ENCODE measurements around the gene ANKRD13C.
"Not testable (repeated sequence)": the region's sequence is repeated elsewhere in the genome, so short reads cannot be mapped to it uniquely, and the experiment has no call there.

The ANKRD13C gene

DNA sequence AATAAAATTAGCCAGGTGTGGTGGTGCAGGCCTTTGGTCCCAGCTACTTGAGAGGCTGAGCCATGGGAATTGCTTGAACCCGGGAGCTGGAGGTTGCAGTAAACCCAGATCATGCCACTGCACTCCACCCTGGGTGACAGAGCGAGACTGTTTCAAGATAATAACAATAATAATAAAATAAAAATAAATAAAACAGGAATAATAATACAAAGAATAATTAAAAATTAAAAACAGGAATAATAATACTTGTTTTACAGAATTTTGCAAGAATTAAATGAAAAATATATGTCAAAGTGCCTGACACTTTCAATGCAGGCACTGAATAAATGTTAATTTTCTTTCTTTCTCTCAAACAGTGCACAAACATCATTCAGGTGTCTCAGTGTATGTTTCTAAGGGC, 30.0 kb upstream of the ANKRD13C start:
- no peak for DNase-seq (ENCODE audit: extremely low spot score)
- TF ChIP-seq TARDBP (IDR thresholded peaks at IDR 0.05) (no peak), L3MBTL2 (conservative IDR thresholded peaks at IDR 0.05) (no peak), FOXM1 (IDR thresholded peaks at IDR 0.05; ENCODE audit: borderline replicate concordance) (no peak), CTBP1 (IDR thresholded peaks at IDR 0.05; ENCODE audit: borderline replicate concordance) (no peak), FOXK2 (IDR thresholded peaks at IDR 0.05) (no peak), BHLHE40 (IDR thresholded peaks at IDR 0.05; ENCODE audit: borderline replicate concordance) (no peak), SP1 (IDR thresholded peaks at IDR 0.05) (no peak), ARNT (IDR thresholded peaks at IDR 0.05) (no peak), SUZ12 (IDR thresholded peaks at IDR 0.05) (no peak), ZNF384 (IDR thresholded peaks at IDR 0.05) (no peak), ELF4 (IDR thresholded peaks at IDR 0.05) (no peak)
- TF ChIP-seq, protein P1, sequence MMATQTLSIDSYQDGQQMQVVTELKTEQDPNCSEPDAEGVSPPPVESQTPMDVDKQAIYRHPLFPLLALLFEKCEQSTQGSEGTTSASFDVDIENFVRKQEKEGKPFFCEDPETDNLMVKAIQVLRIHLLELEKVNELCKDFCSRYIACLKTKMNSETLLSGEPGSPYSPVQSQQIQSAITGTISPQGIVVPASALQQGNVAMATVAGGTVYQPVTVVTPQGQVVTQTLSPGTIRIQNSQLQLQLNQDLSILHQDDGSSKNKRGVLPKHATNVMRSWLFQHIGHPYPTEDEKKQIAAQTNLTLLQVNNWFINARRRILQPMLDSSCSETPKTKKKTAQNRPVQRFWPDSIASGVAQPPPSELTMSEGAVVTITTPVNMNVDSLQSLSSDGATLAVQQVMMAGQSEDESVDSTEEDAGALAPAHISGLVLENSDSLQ (IDR thresholded peaks at IDR 0.05) = no peak
- ChIA-PET CTCF (no interaction called here), POLR2A (interaction anchor here (1.8 to 3.5 kb wide), 2 partner anchors 26 to 30 kb away, joined by 8 to 19 read pairs; partner anchors contain the start of genes ANKRD13C and CTH)

DNA sequence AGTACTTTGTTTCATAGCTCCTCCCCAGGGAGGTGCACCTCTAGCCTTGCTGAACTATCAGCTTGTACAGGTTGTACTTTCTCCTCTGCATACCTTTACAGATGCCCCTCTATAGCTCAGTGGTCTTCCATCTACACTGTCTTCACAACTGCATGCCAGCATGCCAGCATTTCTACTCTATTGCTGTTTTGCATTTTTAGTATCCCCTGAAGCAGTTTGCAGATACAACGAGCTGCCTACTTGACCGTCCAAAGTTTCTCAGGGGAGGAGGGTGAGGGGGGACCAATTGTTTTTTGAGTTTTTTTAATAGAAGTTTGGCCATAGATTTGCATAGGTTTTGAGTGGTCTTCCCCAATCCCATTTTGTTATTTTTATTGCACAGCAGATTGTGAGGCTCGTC, 29.0 kb upstream of the ANKRD13C start:
- ChIA-PET CTCF (interaction anchor here (0.6 to 1.0 kb wide), 2 partner anchors 15 to 27 kb away, joined by 3 to 5 read pairs; partner anchors contain the start of gene CTH), POLR2A (interaction anchor here (1.8 to 3.5 kb wide), 2 partner anchors 28 to 29 kb away, joined by 8 to 19 read pairs; partner anchors contain the start of genes ANKRD13C and CTH)
- TF ChIP-seq FOXM1 (IDR thresholded peaks at IDR 0.05; ENCODE audit: borderline replicate concordance) = no peak
- no peak for TF ChIP-seq ARNT (IDR thresholded peaks at IDR 0.05)
- no peak for TF ChIP-seq ZNF384 (IDR thresholded peaks at IDR 0.05)
- TF ChIP-seq SUZ12 (IDR thresholded peaks at IDR 0.05) = no peak
- TF ChIP-seq BHLHE40 (IDR thresholded peaks at IDR 0.05; ENCODE audit: borderline replicate concordance) = no peak
- TF ChIP-seq NFRKB (IDR thresholded peaks at IDR 0.05) = no peak
- no peak for TF ChIP-seq HDGF (IDR thresholded peaks at IDR 0.05; ENCODE audit: borderline replicate concordance)
- TF ChIP-seq ELF4 (IDR thresholded peaks at IDR 0.05) = no peak

DNA sequence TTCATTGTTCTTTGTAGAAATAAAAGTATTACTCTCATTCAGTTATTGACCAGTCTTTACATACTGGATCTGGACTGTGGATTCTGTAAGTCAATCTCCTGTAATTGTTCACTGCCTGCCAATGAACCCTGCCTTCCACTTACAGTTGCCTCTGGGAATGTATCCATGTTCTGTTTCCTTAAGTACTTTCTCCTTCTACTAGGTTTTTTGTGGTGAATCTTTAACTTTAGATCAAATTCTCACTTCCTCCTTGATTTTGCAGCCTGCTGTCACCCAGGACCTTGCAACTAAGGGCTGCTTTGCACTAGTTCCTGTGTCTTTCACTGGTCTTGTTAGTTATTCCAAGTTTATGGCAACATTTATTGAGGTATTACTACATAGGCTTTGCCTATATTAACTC, 28.2 kb upstream of the ANKRD13C start:
- ChIA-PET POLR2A (interaction anchor here (1.8 to 3.5 kb wide), 2 partner anchors 28 kb away, joined by 8 to 19 read pairs; partner anchors contain the start of genes ANKRD13C and CTH), CTCF (no interaction called here)

More for the DNA sequence above, 29.0 kb upstream of the ANKRD13C start:
- DNase-seq (ENCODE audit: extremely low spot score) = no peak

DNA sequence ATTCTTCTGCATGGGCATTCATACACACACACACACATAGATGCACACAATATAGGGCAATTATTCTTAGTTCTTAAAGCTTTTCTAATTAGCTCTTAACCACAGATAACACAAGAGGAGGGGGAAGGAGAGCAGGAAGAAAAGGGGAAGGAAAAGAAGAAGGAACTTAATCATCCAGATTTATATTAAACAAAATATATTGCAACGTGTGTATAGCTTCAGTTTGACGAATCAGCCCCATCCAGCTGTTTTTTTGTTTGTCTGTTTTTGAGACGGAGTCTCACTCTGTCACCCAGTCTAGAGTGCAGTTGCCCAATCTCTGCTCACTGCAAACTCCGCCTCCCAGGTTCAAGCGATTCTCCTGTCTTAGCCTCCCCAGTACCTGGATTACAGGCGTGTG, 21.7 kb upstream of the ANKRD13C start:
- TF ChIP-seq BHLHE40 (IDR thresholded peaks at IDR 0.05; ENCODE audit: borderline replicate concordance) (no peak), FOXM1 (IDR thresholded peaks at IDR 0.05; ENCODE audit: borderline replicate concordance) (no peak), CTBP1 (IDR thresholded peaks at IDR 0.05; ENCODE audit: borderline replicate concordance) (no peak), HDGF (IDR thresholded peaks at IDR 0.05; ENCODE audit: borderline replicate concordance) (no peak)
- TF ChIP-seq, protein P1 (IDR thresholded peaks at IDR 0.05) = no peak
- ChIA-PET POLR2A (interaction anchor here (1.5 kb wide), 1 partner anchor 36 kb away, joined by 4 read pairs; the partner anchor contains the start of gene CTH), CTCF (no interaction called here)
- DNase-seq (ENCODE audit: extremely low spot score) = no peak

More for the DNA sequence above, 28.2 kb upstream of the ANKRD13C start:
- no peak for TF ChIP-seq FOXA1 (IDR thresholded peaks at IDR 0.05)
- no peak for TF ChIP-seq L3MBTL2 (conservative IDR thresholded peaks at IDR 0.05)
- TF ChIP-seq, protein P1 (IDR thresholded peaks at IDR 0.05) = no peak
- no peak for TF ChIP-seq SP1 (IDR thresholded peaks at IDR 0.05)
- no peak for TF ChIP-seq BHLHE40 (IDR thresholded peaks at IDR 0.05; ENCODE audit: borderline replicate concordance)
- no peak for TF ChIP-seq TARDBP (IDR thresholded peaks at IDR 0.05)
- TF ChIP-seq NFRKB (IDR thresholded peaks at IDR 0.05) = no peak
- no peak for TF ChIP-seq LEF1 (IDR thresholded peaks at IDR 0.05; ENCODE audit: borderline replicate concordance)
- no peak for TF ChIP-seq SUZ12 (IDR thresholded peaks at IDR 0.05)
- TF ChIP-seq FOXM1 (IDR thresholded peaks at IDR 0.05; ENCODE audit: borderline replicate concordance) = no peak
- no peak for TF ChIP-seq FOXK2 (IDR thresholded peaks at IDR 0.05)
- no peak for TF ChIP-seq HDGF (IDR thresholded peaks at IDR 0.05; ENCODE audit: borderline replicate concordance)
- no peak for TF ChIP-seq CTBP1 (IDR thresholded peaks at IDR 0.05; ENCODE audit: borderline replicate concordance)
- no peak for DNase-seq (ENCODE audit: extremely low spot score)

DNA sequence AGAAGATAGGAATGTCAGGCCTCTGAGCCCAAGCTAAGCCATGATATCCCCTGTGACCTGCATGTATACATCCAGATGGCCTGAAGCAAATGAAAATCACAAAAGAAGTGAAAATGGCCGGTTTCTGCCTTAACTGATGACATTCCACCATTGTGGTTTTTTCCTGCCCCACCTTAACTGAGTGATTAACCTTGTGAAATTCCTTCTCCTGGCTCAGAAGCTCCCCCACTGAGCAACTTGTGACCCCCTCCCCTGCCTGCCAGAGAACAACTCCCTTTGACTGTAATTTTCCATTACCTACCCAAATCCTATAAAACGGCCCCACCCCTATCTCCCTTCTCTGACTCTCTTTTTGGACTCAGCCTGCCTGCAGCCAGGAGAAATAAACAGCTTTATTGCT, 19.1 kb upstream of the ANKRD13C start:
- POLR2A ChIA-PET = interaction anchor here (0.8 kb wide), 1 partner anchor 37 kb away, joined by 3 read pairs; the partner anchor contains the start of gene CTH
- DNase-seq (ENCODE audit: extremely low spot score); CTCF ChIA-PET: not testable (repeated sequence)

DNA sequence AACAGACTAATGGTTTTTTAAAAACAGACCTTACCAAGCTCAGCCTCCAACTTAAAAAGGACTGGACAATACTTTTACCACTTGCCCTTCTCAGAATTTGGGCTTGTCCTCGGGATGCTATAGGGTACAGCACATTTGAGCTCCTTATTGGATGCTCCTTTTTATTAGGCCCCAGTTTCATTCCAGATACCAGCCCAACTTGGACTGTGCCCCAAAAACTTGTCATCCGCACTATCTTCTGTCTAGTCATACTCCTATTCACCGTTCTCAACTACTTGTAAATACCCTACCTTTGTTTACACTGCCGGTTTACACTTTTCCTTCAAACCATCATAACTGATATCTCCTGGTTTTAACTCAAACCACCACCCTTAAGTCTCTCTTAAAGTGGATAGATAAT, 17.9 kb upstream of the ANKRD13C start:
- DNase-seq (ENCODE audit: extremely low spot score) = no peak
- TF ChIP-seq TARDBP (IDR thresholded peaks at IDR 0.05) = no peak
- no peak for TF ChIP-seq FOXK2 (IDR thresholded peaks at IDR 0.05)
- TF ChIP-seq SUZ12 (IDR thresholded peaks at IDR 0.05) = no peak
- TF ChIP-seq L3MBTL2 (conservative IDR thresholded peaks at IDR 0.05) = no peak
- TF ChIP-seq ELF4 (IDR thresholded peaks at IDR 0.05) = no peak
- TF ChIP-seq CTBP1 (IDR thresholded peaks at IDR 0.05; ENCODE audit: borderline replicate concordance) = no peak
- no peak for TF ChIP-seq FOXM1 (IDR thresholded peaks at IDR 0.05; ENCODE audit: borderline replicate concordance)
- TF ChIP-seq LEF1 (IDR thresholded peaks at IDR 0.05; ENCODE audit: borderline replicate concordance) = no peak
- TF ChIP-seq BHLHE40 (IDR thresholded peaks at IDR 0.05; ENCODE audit: borderline replicate concordance) = no peak
- no peak for TF ChIP-seq HDGF (IDR thresholded peaks at IDR 0.05; ENCODE audit: borderline replicate concordance)
- no peak for TF ChIP-seq NFRKB (IDR thresholded peaks at IDR 0.05)
- no peak for TF ChIP-seq SP1 (IDR thresholded peaks at IDR 0.05)
- no peak for TF ChIP-seq ZNF384 (IDR thresholded peaks at IDR 0.05)
- TF ChIP-seq, protein P1 (IDR thresholded peaks at IDR 0.05) = no peak
- TF ChIP-seq FOXA1 (IDR thresholded peaks at IDR 0.05) = no peak
- POLR2A ChIA-PET = interaction anchor here (1.2 kb wide), 1 partner anchor 38 kb away, joined by 3 read pairs; the partner anchor contains the start of gene CTH
- CTCF ChIA-PET = no interaction called here

DNA sequence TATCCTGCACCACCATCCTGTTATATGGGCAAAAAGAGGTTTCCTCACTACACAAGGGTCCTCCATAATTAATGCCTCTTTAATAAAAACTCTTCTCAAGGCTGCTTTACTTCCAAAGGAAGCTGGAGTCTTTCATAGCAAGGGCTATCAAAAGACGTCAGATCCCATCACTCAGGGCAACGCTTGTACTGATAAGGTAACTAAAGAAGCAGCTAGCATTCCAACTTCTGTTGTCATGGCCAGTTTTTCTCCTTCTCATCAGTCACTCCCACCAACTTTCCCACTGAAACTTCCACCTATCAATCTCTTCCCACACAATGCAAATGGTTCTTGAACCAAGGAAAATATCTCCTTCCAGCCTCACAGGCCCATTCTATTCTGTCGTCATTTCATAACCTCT, 17.1 kb upstream of the ANKRD13C start:
- POLR2A ChIA-PET = interaction anchor here (1.2 kb wide), 1 partner anchor 39 kb away, joined by 3 read pairs; the partner anchor contains the start of gene CTH
- CTCF ChIA-PET; DNase-seq (ENCODE audit: extremely low spot score): not testable (repeated sequence)

DNA sequence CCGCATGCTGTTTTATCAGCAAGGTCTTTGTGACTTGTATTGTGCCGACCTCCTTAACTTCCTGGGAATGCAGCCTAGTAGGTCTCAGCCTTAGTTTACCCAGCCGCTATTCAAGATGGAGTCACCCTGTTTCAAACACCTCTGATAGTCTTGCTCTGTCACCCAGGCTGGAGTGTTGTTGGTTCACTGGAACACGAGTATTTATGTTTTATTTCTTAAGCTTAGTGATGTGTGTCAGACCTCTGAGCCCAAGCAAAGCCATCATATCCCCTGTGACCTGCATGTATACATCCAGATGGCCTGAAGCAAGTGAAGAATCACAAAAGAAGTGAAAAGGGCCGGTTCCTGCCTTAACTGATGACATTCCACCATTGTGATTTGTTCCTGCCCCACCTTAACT, 12.9 kb upstream of the ANKRD13C start:
- DNase-seq (ENCODE audit: extremely low spot score); CTCF ChIA-PET; POLR2A ChIA-PET: not testable (repeated sequence)

DNA sequence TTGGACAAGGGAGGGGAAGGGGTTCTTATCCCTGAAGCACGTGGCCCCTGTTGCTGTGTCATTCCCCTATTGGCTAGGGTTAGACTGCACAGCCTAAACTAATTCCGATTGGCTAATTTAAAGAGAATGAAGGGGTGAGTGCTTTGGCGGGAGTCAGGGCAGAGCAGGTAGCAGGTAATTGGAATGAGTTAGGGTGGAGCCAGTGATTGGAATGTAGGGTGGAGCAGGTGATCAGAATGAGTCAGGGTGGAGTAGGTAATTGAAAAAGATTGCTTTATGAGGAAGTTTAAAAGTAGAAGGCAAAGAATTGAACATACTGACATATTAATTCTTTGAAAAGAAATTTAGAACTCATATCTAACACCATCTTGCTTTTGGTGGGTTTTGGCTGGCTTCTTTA, 12.5 kb upstream of the ANKRD13C start:
- DNase-seq (ENCODE audit: extremely low spot score); CTCF ChIA-PET; POLR2A ChIA-PET: not testable (repeated sequence)

DNA sequence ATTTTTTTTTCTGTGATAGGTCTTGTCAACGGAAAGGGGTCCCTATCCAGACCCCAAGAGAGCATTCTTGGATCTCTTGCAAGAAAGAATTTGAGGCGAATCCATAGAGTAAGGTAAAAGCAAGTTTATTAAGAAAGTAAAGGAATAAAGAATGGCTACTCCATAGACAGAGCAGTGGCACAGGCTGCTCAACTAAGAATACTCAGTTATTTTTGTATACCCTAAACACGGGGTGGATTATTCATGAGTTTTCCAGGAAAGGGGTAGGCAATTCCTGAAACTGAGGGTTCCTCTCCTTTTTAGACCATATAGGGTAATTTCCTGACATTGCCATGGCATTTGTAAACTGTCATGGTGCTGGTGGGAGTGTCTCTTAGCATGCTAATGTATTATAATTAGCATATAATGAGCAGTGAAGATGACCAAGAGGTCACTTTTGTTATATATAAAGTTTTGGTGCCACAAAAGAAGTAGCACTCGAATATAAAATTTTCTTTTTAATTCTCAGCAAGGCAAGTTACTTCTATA, 12.0 kb upstream of the ANKRD13C start:
- CTCF ChIA-PET; DNase-seq (ENCODE audit: extremely low spot score); POLR2A ChIA-PET: not testable (repeated sequence)

All from HEK293T (cell line).